Liver (tissue), 9 donors: ENCODE data around the gene SRC. TPM values are rescaled to one million over a fixed set of nuclear protein-coding genes. Genes with fewer than 3 reads are reported as not detected.
A peak's percentile ranks its signal among the peaks of the same experiment; 100 is the strongest.

Experiments
- DNase-seq: peaks from one replicate; pipeline ENCODE4 v3.0.0-alpha.2; 2017; ENCODE audit warnings: low spot score
- H3K27ac ChIP-seq, 2 donors: one replicate each; pipeline ENCODE4 v1.7.0; 2013; ENCODE audit warnings: inconsistent platforms in 2 of 2, low read length in 2 of 2, control low read depth in 1 of 2, low read depth in 1 of 2, mild to moderate bottlenecking in 1 of 2
- H3K27me3 ChIP-seq, 4 donors: one replicate each; pipeline versions ENCODE4 v1.6.1 to v1.7.0; 2013; ENCODE audit warnings: low read length in 3 of 4, inconsistent platforms in 1 of 4, mild to moderate bottlenecking in 1 of 4, moderate library complexity in 1 of 4; ENCODE audit not compliant: control insufficient read depth in 4 of 4, insufficient read depth in 4 of 4
- H3K36me3 ChIP-seq, 4 donors: one replicate each; pipeline versions ENCODE4 v1.6.1 to v1.7.0; 2013; ENCODE audit warnings: low read length in 3 of 4, mild to moderate bottlenecking in 3 of 4, low read depth in 1 of 4, moderate library complexity in 1 of 4; ENCODE audit not compliant: control insufficient read depth in 4 of 4, insufficient read depth in 3 of 4
- H3K4me1 ChIP-seq, 4 donors: one replicate each; pipeline versions ENCODE4 v1.6.1 to v1.7.0; 2013; ENCODE audit warnings: low read length in 3 of 4, mild to moderate bottlenecking in 3 of 4, moderate library complexity in 1 of 4; ENCODE audit not compliant: control insufficient read depth in 4 of 4, insufficient read depth in 4 of 4
- H3K4me3 ChIP-seq, 3 donors: one replicate each; pipeline versions ENCODE4 v1.6.1 to v1.7.0; 2013; ENCODE audit warnings: low read length in 3 of 3, control low read depth in 1 of 3, low read depth in 1 of 3, mild to moderate bottlenecking in 1 of 3
- H3K9ac ChIP-seq, 2 donors: one replicate each; pipeline ENCODE4 v1.7.0; 2013; ENCODE audit warnings: low read length in 2 of 2, mild to moderate bottlenecking in 2 of 2, moderate library complexity in 2 of 2, control low read depth in 1 of 2, low read depth in 1 of 2
- H3K9me3 ChIP-seq, 4 donors: one replicate each; pipeline versions ENCODE4 v1.6.1 to v1.7.0; 2013; ENCODE audit warnings: low read length in 3 of 4; ENCODE audit not compliant: control insufficient read depth in 4 of 4
- ATF3 ChIP-seq: IDR thresholded peaks from 2 replicates; pipeline ENCODE4 v1.6.1; 2016; ENCODE audit warnings: antibody characterized with exemption
- CTCF ChIP-seq: fragments of 150-350 bp; IDR thresholded peaks from 2 replicates; pipeline ENCODE4 v1.5.1; 2017; ENCODE audit warnings: improper control_type of control experiment, low read depth, low read length; ENCODE audit not compliant: missing input control
- EGR1 ChIP-seq, 2 donors: IDR thresholded peaks; 2 replicates each; pipeline ENCODE4 v1.6.1; 2016 to 2018; ENCODE audit warnings: antibody characterized with exemption in 2 of 2, low read depth in 2 of 2
- FOXA1 ChIP-seq: IDR thresholded peaks from 2 replicates; pipeline ENCODE4 v1.6.1; 2016; ENCODE audit warnings: antibody characterized with exemption
- FOXA2 ChIP-seq: IDR thresholded peaks from 2 replicates; pipeline ENCODE4 v1.6.1; 2016; ENCODE audit warnings: antibody characterized with exemption
- HNF4A ChIP-seq, 2 donors: conservative IDR thresholded peaks; 2 replicates each; pipeline ENCODE4 v1.6.1; 2016; ENCODE audit warnings: antibody characterized with exemption in 2 of 2, mild to moderate bottlenecking in 2 of 2
- HNF4G ChIP-seq: IDR thresholded peaks from 2 replicates; pipeline ENCODE4 v1.6.1; 2016; ENCODE audit warnings: antibody characterized with exemption
- NR2F2 ChIP-seq: IDR thresholded peaks from 2 replicates; pipeline ENCODE4 v1.6.1; 2016; ENCODE audit warnings: antibody characterized with exemption
- RAD21 ChIP-seq, 2 donors: IDR thresholded peaks; 2 replicates each; pipeline ENCODE4 v1.6.1; 2016; ENCODE audit warnings: antibody characterized with exemption in 2 of 2, mild to moderate bottlenecking in 2 of 2
- RXRA ChIP-seq, 2 donors: IDR thresholded peaks; 2 replicates each; pipeline ENCODE4 v1.6.1; 2017 to 2018; ENCODE audit warnings: antibody characterized with exemption in 2 of 2, mild to moderate bottlenecking in 1 of 2
- SP1 ChIP-seq: IDR thresholded peaks from 2 replicates; pipeline ENCODE4 v1.6.1; 2018; ENCODE audit warnings: antibody characterized with exemption, mild to moderate bottlenecking
- TAF1 ChIP-seq: conservative IDR thresholded peaks from 2 replicates; pipeline ENCODE4 v1.6.1; 2016; ENCODE audit warnings: antibody characterized with exemption, mild to moderate bottlenecking
- YY1 ChIP-seq: IDR thresholded peaks from 2 replicates; pipeline ENCODE4 v1.6.1; 2016; ENCODE audit warnings: antibody characterized with exemption, mild to moderate bottlenecking
- WGBS: extraction: QIAGEN DNeasy Blood & Tissue Kit; methylation state at CpG from one replicate; pipeline ENCODE4 v1.1.7; 2013; 5-methylcytosine and 5-hydroxymethylcytosine counted together
- polyA plus RNA-seq, 2 donors: library from polyadenylated mRNA; stranded (reverse) in 1 of 2; unstranded in 1 of 2; fragments of 200-250 nt in 1 of 2; fragments of >200 nt in 1 of 2; fragmentation: Nextera tagmentation in 1 of 2; extraction: Ambion mirVana in 1 of 2; gene quantifications; one replicate each; pipeline versions ENCODE4 v1.2.1 to v1.2.3, GENCODE V29; 2013 to 2015
- total RNA-seq, 2 donors: library from RNA; depleted of rRNA; stranded (reverse); fragments of >200 nt; gene quantifications; one replicate each; pipeline ENCODE4 v1.2.3, GENCODE V29; 2014
- TF ChIP-seq, protein P1 (sequence below): IDR thresholded peaks from 2 replicates; pipeline ENCODE4 v1.6.1; 2016; ENCODE audit warnings: antibody characterized with exemption, mild to moderate bottlenecking
- TF ChIP-seq, protein P2 (sequence below): IDR thresholded peaks from 2 replicates; pipeline ENCODE4 v1.6.1; 2016; ENCODE audit warnings: antibody characterized with exemption
- TF ChIP-seq, protein P3 (sequence below): IDR thresholded peaks from 2 replicates; pipeline ENCODE4 v1.6.1; 2016; ENCODE audit warnings: antibody characterized with exemption
- donor health status: healthy.
- donor health status: healthy.
- donor health status: healthy.
- donor health status: healthy.
- donor health status: healthy.

SRC gene
- total and polyA plus RNA-seq, 4 donors, result 3.3 to 21.2 (median 5.4) TPM

GRCh38 chr20:37314099-37314498, 31.8 kb upstream of the SRC start:
- Histone ChIP-seq H3K27me3 (no peaks in the 10 kb centered on the region), H3K36me3 (peaks cover 0 to 29% (median 6%) of the 10 kb centered on the region in 4 donors), H3K4me1 (no peaks in the 10 kb centered on the region), H3K27ac (peak overlapping the region in 1 of 2 donors; percentile 8), H3K4me3 (no peak overlapping the region), H3K9ac (no peak overlapping the region), H3K9me3 (no peaks in the 10 kb centered on the region)
- no peak for TF ChIP-seq FOXA1
- no peak for TF ChIP-seq TAF1
- TF ChIP-seq RXRA (IDR thresholded peaks at IDR 0.05), result no peak
- no peak for TF ChIP-seq RAD21 (IDR thresholded peaks at IDR 0.05)
- no peak for TF ChIP-seq EGR1 (IDR thresholded peaks at IDR 0.05; ENCODE audit: low read depth in 2 of 2)
- TF ChIP-seq ATF3, result no peak
- no peak for TF ChIP-seq HNF4A (conservative IDR thresholded peaks at IDR 0.05)
- TF ChIP-seq, protein P1, sequence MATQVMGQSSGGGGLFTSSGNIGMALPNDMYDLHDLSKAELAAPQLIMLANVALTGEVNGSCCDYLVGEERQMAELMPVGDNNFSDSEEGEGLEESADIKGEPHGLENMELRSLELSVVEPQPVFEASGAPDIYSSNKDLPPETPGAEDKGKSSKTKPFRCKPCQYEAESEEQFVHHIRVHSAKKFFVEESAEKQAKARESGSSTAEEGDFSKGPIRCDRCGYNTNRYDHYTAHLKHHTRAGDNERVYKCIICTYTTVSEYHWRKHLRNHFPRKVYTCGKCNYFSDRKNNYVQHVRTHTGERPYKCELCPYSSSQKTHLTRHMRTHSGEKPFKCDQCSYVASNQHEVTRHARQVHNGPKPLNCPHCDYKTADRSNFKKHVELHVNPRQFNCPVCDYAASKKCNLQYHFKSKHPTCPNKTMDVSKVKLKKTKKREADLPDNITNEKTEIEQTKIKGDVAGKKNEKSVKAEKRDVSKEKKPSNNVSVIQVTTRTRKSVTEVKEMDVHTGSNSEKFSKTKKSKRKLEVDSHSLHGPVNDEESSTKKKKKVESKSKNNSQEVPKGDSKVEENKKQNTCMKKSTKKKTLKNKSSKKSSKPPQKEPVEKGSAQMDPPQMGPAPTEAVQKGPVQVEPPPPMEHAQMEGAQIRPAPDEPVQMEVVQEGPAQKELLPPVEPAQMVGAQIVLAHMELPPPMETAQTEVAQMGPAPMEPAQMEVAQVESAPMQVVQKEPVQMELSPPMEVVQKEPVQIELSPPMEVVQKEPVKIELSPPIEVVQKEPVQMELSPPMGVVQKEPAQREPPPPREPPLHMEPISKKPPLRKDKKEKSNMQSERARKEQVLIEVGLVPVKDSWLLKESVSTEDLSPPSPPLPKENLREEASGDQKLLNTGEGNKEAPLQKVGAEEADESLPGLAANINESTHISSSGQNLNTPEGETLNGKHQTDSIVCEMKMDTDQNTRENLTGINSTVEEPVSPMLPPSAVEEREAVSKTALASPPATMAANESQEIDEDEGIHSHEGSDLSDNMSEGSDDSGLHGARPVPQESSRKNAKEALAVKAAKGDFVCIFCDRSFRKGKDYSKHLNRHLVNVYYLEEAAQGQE, result no peak
- TF ChIP-seq FOXA2, result no peak
- TF ChIP-seq CTCF, result no peak
- no peak for TF ChIP-seq YY1
- TF ChIP-seq NR2F2, result no peak
- TF ChIP-seq, protein P2, sequence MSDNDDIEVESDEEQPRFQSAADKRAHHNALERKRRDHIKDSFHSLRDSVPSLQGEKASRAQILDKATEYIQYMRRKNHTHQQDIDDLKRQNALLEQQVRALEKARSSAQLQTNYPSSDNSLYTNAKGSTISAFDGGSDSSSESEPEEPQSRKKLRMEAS, result no peak
- TF ChIP-seq HNF4G, result no peak
- WGBS, result 93% methylated on average over 4 of the region's 4 CpGs
- DNase-seq, result no peak

- H3K4me1 ChIP-seq, result no peaks in the 10 kb centered on the region
- peak overlapping the region in 1 of 2 donors; percentile 4 for H3K27ac ChIP-seq
- H3K9me3 ChIP-seq, result no peaks in the 10 kb centered on the region
- H3K9ac ChIP-seq, result no peak overlapping the region
- no peak for TF ChIP-seq ATF3
- TF ChIP-seq RXRA (IDR thresholded peaks at IDR 0.05), result no peak
- TF ChIP-seq HNF4A (conservative IDR thresholded peaks at IDR 0.05), result no peak
- TF ChIP-seq SP1, result no peak
- TF ChIP-seq FOXA1, result no peak
- TF ChIP-seq EGR1 (IDR thresholded peaks at IDR 0.05; ENCODE audit: low read depth in 2 of 2), result no peak
- TF ChIP-seq, protein P3, sequence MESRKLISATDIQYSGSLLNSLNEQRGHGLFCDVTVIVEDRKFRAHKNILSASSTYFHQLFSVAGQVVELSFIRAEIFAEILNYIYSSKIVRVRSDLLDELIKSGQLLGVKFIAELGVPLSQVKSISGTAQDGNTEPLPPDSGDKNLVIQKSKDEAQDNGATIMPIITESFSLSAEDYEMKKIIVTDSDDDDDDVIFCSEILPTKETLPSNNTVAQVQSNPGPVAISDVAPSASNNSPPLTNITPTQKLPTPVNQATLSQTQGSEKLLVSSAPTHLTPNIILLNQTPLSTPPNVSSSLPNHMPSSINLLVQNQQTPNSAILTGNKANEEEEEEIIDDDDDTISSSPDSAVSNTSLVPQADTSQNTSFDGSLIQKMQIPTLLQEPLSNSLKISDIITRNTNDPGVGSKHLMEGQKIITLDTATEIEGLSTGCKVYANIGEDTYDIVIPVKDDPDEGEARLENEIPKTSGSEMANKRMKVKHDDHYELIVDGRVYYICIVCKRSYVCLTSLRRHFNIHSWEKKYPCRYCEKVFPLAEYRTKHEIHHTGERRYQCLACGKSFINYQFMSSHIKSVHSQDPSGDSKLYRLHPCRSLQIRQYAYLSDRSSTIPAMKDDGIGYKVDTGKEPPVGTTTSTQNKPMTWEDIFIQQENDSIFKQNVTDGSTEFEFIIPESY, result no peak
- TF ChIP-seq HNF4G, result no peak
- WGBS, result 84% methylated on average over 7 of the region's 7 CpGs
- no peak for DNase-seq
- H3K36me3 ChIP-seq, result peaks cover 0 to 29% (median 6%) of the 10 kb centered on the region in 4 donors
- H3K27me3 ChIP-seq, result no peaks in the 10 kb centered on the region
- no peak overlapping the region for H3K4me3 ChIP-seq
Observed at GRCh38 chr20:37314617-37315016, 31.3 kb upstream of the SRC start.
